ENCODE results near the gene ENTR1. TPM values are rescaled to one million over a fixed set of nuclear protein-coding genes. Genes with fewer than 3 reads are reported as not detected.

The ENTR1 gene
- total and polyA plus RNA-seq, 10 of the 15 experiments (the other 5 are each of a cell fraction or from before 2014, with no cell fraction given): 8.2 to 96.4 (median 41.1) TPM

- no peak for TF ChIP-seq SREBF2 (IDR thresholded peaks at IDR 0.05; ENCODE audit: low read length)
- TF ChIP-seq ZNF24 (IDR thresholded peaks at IDR 0.05): no peak
- TF ChIP-seq EED (IDR thresholded peaks at IDR 0.05; ENCODE audit: low read depth): no peak
These were observed 22.8 kb upstream of the ENTR1 start (continued) for GRCh38 chr9:136433043-136433715.

DNA sequence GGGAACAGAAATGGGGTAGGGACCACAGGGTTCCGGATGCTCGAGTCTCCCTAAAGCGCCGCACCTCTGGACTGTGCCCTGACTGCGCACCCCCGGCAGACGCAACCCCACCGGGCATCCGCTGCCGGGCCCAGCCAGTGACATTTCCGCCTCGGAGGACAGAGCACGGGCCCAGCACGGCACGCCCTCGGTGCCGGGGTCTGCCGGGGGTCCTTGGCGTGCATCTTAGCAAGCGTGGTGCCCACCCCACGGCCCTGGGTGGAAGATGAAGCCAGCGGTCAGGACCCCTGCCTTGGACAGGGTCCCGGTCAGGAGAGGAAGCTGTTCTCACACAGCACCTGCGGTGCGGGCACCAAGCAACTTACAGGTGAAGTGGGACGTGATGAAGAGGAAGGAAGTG, 22.2 kb upstream of the ENTR1 start:
- SMC1A ChIA-PET (ENCODE audit: uncharacterized antibody, unreplicated experiment): no interaction called here

More for the DNA sequence above, 22.2 kb upstream of the ENTR1 start:
- FAIRE-seq (no peak), ATAC-seq (no peak), DNase-seq (ENCODE audit: low read depth, low spot score) (no peak)
- in situ Hi-C loops (cut with MboI): no loop called here
- peaks cover 0 to 13% of the 10 kb centered on the region in 2 experiments; a peak in 3 of 4 replicates for H3K36me3 ChIP-seq (ENCODE audit: control insufficient read depth in 2 of 2, insufficient read depth in 2 of 2, low read length in 1 of 2)
- TF ChIP-seq POLR2A (IDR thresholded peaks at IDR 0.05; ENCODE audit: low read depth, low read length) (no peak), SPI1 (IDR thresholded peaks at IDR 0.05; ENCODE audit: borderline replicate concordance, insufficient read depth, low read depth, low read length) (no peak), MYC (IDR thresholded peaks at IDR 0.05; ENCODE audit: insufficient read depth, insufficient read length, insufficient replicate concordance, low read length, severe bottlenecking) (no peak), MTA3 (IDR thresholded peaks at IDR 0.05; ENCODE audit: borderline replicate concordance, low read length) (no peak), SUZ12 (IDR thresholded peaks at IDR 0.05; ENCODE audit: unreplicated experiment) (no peak), RCOR1 (conservative IDR thresholded peaks at IDR 0.05; ENCODE audit: low read depth, low read length) (no peak), KAT2A (conservative IDR thresholded peaks at IDR 0.05; ENCODE audit: control insufficient read depth, low read depth, low read length) (no peak), NFYA (IDR thresholded peaks at IDR 0.05; ENCODE audit: borderline replicate concordance, low read depth, low read length) (no peak), CHD4 (IDR thresholded peaks at IDR 0.05) (no peak), LARP7 (IDR thresholded peaks at IDR 0.05) (no peak), ZBED1 (IDR thresholded peaks at IDR 0.05; ENCODE audit: borderline replicate concordance) (no peak), ZNF274 (IDR thresholded peaks at IDR 0.05; ENCODE audit: insufficient read depth, insufficient read length) (no peak), SRF (IDR thresholded peaks at IDR 0.05; ENCODE audit: low read depth in 2 of 2, low read length in 2 of 2) (no peak), SREBF1 (IDR thresholded peaks at IDR 0.05; ENCODE audit: low read length) (no peak), MEF2B (IDR thresholded peaks at IDR 0.05; ENCODE audit: partially characterized antibody, poor library complexity, severe bottlenecking) (no peak)
- TF ChIP-seq, protein P1, sequence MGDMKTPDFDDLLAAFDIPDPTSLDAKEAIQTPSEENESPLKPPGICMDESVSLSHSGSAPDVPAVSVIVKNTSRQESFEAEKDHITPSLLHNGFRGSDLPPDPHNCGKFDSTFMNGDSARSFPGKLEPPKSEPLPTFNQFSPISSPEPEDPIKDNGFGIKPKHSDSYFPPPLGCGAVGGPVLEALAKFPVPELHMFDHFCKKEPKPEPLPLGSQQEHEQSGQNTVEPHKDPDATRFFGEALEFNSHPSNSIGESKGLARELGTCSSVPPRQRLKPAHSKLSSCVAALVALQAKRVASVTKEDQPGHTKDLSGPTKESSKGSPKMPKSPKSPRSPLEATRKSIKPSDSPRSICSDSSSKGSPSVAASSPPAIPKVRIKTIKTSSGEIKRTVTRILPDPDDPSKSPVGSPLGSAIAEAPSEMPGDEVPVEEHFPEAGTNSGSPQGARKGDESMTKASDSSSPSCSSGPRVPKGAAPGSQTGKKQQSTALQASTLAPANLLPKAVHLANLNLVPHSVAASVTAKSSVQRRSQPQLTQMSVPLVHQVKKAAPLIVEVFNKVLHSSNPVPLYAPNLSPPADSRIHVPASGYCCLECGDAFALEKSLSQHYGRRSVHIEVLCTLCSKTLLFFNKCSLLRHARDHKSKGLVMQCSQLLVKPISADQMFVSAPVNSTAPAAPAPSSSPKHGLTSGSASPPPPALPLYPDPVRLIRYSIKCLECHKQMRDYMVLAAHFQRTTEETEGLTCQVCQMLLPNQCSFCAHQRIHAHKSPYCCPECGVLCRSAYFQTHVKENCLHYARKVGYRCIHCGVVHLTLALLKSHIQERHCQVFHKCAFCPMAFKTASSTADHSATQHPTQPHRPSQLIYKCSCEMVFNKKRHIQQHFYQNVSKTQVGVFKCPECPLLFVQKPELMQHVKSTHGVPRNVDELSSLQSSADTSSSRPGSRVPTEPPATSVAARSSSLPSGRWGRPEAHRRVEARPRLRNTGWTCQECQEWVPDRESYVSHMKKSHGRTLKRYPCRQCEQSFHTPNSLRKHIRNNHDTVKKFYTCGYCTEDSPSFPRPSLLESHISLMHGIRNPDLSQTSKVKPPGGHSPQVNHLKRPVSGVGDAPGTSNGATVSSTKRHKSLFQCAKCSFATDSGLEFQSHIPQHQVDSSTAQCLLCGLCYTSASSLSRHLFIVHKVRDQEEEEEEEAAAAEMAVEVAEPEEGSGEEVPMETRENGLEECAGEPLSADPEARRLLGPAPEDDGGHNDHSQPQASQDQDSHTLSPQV (IDR thresholded peaks at IDR 0.05): no peak
- TF ChIP-seq, protein P2, sequence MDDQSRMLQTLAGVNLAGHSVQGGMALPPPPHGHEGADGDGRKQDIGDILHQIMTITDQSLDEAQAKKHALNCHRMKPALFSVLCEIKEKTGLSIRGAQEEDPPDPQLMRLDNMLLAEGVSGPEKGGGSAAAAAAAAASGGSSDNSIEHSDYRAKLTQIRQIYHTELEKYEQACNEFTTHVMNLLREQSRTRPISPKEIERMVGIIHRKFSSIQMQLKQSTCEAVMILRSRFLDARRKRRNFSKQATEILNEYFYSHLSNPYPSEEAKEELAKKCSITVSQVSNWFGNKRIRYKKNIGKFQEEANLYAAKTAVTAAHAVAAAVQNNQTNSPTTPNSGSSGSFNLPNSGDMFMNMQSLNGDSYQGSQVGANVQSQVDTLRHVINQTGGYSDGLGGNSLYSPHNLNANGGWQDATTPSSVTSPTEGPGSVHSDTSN (IDR thresholded peaks at IDR 0.05; ENCODE audit: insufficient replicate concordance, low read depth, low read length): no peak
- intact Hi-C loops (cut with micrococcal nuclease; ENCODE audit: unreplicated experiment): no loop called here
- H3K4me3 ChIP-seq: no peak overlapping the region
- WGBS (ENCODE audit: insufficient coverage, insufficient replicate concordance, low lambda C conversion rate, missing lambda C conversion rate): 94% methylated on average over 26 of the region's 26 CpGs
- no peaks in the 10 kb centered on the region for H3K9me3 ChIP-seq (replicated peaks; ENCODE audit: control insufficient read depth, insufficient read depth, low read length)
- H3K79me2 ChIP-seq (ENCODE audit: control insufficient read depth, insufficient read depth, low read length): peaks cover 20% of the 10 kb centered on the region
- CTCF ChIA-PET: no interaction called here
- no peak overlapping the region for H3K27ac ChIP-seq (ENCODE audit: control insufficient read depth, insufficient read depth)
- RAD21 ChIA-PET (ENCODE audit: unreplicated experiment): no interaction called here
- no TSS peak for BruUV-seq (replicated peaks)
- H3K4me2 ChIP-seq (ENCODE audit: control insufficient read depth, insufficient read depth): no peak overlapping the region
- H3K4me1 ChIP-seq (ENCODE audit: control insufficient read depth, insufficient read depth, low read length): peaks cover 3% of the 10 kb centered on the region; the same call in 1 of the 2 replicates
- H4K20me1 ChIP-seq (ENCODE audit: control insufficient read depth, insufficient read depth): no peaks in the 10 kb centered on the region
- H2AFZ ChIP-seq (ENCODE audit: control insufficient read depth, low read depth, low read length): no peak overlapping the region
- no peaks in the 10 kb centered on the region for H3K27me3 ChIP-seq (replicated peaks in 1 of 2; ENCODE audit: control insufficient read depth in 2 of 2, insufficient read depth in 2 of 2, low read length in 1 of 2)
- no peak overlapping the region for H3K9ac ChIP-seq (ENCODE audit: control insufficient read depth, insufficient read depth, low read length)
- POLR2A ChIA-PET: no interaction called here

Measured in GM12878 (cell line).